ENCODE results near the gene OR13C9.
"Not testable (repeated sequence)": the region's sequence is repeated elsewhere in the genome, so short reads cannot be mapped to it uniquely, and the experiment has no call there.

Gene OR13C9

DNA sequence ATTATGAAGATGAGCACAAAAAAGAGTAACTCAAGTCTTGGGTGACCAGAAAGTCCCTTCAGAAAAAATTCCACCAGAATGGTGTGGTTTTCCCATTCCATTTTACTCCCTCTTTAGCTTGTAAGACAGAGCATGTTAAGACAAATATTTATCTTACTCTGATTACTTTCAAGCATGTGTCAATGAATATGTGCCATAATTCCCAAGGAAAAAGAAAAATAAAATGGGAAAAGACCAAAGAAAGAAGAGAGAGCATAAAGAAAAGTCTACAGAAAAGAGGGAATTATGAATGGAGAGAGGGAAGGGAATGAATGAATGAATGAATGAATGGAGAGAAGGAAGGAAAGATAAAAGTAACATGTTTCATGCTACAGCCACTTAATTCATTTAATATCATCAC, 18.7 kb downstream of the OR13C9 start, which contains the start of gene OR13C5:
OR13C5 (minus strand) TSS at position 101 of the 400 bp plus-strand sequence; CDS start at position 101, 0 bp downstream.
- H3K4me3 ChIP-seq (ENCODE audit: extremely low read depth, insufficient read depth, low read length, poor library complexity, severe bottlenecking); H3K36me3 ChIP-seq (ENCODE audit: control insufficient read depth, insufficient read depth, low read length); H3K27ac ChIP-seq (ENCODE audit: low read depth, low read length, severe bottlenecking); H3K4me1 ChIP-seq (ENCODE audit: control insufficient read depth, insufficient read depth, low read length, poor library complexity, severe bottlenecking); H3K9me3 ChIP-seq (ENCODE audit: control insufficient read depth, low read length): not testable (repeated sequence)

DNA sequence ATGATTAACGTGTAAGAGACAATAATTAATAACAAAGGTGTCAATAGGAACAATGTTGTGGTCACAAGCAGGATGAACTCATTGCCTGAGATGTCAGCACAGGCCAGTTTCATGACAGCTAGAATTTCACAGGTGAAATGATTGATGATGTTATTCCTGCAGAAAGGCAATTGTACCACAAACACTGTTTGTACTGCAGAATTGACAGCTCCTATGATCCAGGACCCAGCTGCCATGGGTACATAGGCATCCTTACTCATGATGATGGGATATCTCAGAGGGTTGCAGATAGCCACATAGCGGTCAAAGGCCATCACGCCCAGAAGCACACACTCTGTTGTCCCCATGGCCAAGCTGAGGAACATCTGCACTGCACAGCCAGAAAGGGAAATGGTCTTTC, 19.3 kb downstream of the OR13C9 start:
- H3K4me1 ChIP-seq (ENCODE audit: control insufficient read depth, insufficient read depth, low read length, poor library complexity, severe bottlenecking); H3K9me3 ChIP-seq (ENCODE audit: control insufficient read depth, low read length); H3K36me3 ChIP-seq (ENCODE audit: control insufficient read depth, insufficient read depth, low read length); H3K4me3 ChIP-seq (ENCODE audit: extremely low read depth, insufficient read depth, low read length, poor library complexity, severe bottlenecking); H3K27ac ChIP-seq (ENCODE audit: low read depth, low read length, severe bottlenecking): not testable (repeated sequence)
- WGBS, 2 experiments (ENCODE audit: insufficient coverage in 2 of 2), result 42% methylated on average over 1 of the region's 3 CpGs; no CpG with 5 or more reads in 1 of the 2 experiments

DNA sequence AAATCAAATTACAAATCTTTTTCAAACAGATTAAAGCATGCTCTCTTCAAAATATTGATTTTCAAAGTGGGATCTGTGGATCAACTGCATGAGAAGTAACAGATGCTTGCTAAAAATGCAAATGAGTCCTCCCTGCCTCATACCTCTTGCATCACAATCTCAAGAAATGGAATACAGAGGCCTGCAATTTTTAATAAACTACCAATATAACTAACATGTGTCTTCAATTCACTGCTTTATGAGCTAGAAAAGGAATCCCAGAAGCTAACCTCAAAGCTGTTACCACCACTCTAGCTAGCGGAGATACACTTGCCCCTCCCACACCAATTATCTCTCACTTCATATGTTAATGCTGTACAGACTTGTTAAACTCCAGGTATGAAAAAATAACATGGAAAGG, 28.4 kb downstream of the OR13C9 start:
- Histone ChIP-seq H3K4me1 (ENCODE audit: control insufficient read depth, insufficient read depth, low read length, poor library complexity, severe bottlenecking) (no peaks in the 10 kb centered on the region), H3K4me3 (ENCODE audit: extremely low read depth, insufficient read depth, low read length, poor library complexity, severe bottlenecking) (no peak overlapping the region), H3K9me3 (ENCODE audit: control insufficient read depth, low read length) (no peaks in the 10 kb centered on the region), H3K36me3 (ENCODE audit: control insufficient read depth, insufficient read depth, low read length) (no peaks in the 10 kb centered on the region), H3K27ac (ENCODE audit: low read depth, low read length, severe bottlenecking) (no peak overlapping the region)
- 60% methylated on average over 1 of the region's 1 CpG; no CpG with 5 or more reads in 1 of the 2 experiments for WGBS, 2 experiments (ENCODE audit: insufficient coverage in 2 of 2)

DNA sequence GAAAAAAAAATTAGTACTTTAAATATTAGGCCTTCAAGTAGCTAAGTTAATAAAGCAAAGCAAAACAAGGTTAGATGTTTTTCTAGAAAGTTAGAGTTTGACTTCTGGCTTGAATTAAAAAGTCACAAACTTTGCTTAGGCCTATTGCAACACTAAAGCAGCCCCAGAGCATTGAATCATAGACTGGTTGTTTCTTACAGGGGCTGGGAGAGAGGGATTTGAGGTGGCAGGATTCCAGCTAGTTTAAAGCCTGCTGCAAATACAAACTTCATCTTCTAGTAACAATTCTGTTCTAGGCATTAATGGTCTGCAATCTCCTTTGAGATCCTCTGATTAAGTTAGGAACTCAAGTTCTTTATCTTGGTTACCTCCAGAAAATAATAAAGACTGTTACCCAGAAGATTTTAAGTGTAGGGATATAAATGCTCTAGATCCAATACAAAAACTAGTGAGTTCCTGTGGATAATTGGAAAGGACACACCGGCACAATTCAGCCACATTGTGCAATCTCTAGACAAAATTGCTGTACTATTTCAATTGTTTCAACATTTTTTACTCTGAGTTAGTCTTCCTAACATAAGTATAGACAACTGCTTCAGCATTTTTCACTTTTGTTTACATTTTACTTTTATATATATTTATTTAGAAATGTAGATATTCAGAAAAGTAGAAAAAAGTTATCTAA, 31.4 kb downstream of the OR13C9 start:
- WGBS, 2 experiments (ENCODE audit: insufficient coverage in 2 of 2), result no CpG with 5 or more reads among the region's 1 CpG
- Histone ChIP-seq H3K27ac (ENCODE audit: low read depth, low read length, severe bottlenecking) (no peak overlapping the region), H3K4me1 (ENCODE audit: control insufficient read depth, insufficient read depth, low read length, poor library complexity, severe bottlenecking) (no peaks in the 10 kb centered on the region), H3K9me3 (ENCODE audit: control insufficient read depth, low read length) (no peaks in the 10 kb centered on the region), H3K4me3 (ENCODE audit: extremely low read depth, insufficient read depth, low read length, poor library complexity, severe bottlenecking) (no peak overlapping the region), H3K36me3 (ENCODE audit: control insufficient read depth, insufficient read depth, low read length) (no peaks in the 10 kb centered on the region)

DNA sequence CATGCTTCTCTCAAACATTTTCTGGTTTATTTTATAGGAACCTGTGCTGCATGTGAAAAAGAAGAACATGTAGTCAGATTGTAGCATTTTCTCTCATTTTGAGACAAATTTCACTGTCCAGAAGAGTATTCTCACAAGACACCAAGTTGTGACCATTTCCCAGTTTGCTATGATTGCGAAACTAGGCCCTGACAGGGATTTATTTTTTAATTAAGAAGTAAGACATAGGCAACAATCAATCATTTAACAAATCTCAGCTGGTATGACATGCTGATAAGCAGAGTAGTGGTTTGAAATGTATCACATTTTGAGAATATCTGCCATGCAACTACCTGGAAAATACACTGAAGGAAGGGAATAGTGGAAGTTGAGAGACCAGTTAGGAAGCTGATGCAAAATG, 37.4 kb downstream of the OR13C9 start:
- Histone ChIP-seq H3K27ac (ENCODE audit: low read depth, low read length, severe bottlenecking) (no peak overlapping the region), H3K4me3 (ENCODE audit: extremely low read depth, insufficient read depth, low read length, poor library complexity, severe bottlenecking) (no peak overlapping the region), H3K36me3 (ENCODE audit: control insufficient read depth, insufficient read depth, low read length) (no peaks in the 10 kb centered on the region), H3K4me1 (ENCODE audit: control insufficient read depth, insufficient read depth, low read length, poor library complexity, severe bottlenecking) (no peaks in the 10 kb centered on the region), H3K9me3 (ENCODE audit: control insufficient read depth, low read length) (no peaks in the 10 kb centered on the region)
- no CpG with 5 or more reads among the region's 1 CpG for WGBS, 2 experiments (ENCODE audit: insufficient coverage in 2 of 2)

DNA sequence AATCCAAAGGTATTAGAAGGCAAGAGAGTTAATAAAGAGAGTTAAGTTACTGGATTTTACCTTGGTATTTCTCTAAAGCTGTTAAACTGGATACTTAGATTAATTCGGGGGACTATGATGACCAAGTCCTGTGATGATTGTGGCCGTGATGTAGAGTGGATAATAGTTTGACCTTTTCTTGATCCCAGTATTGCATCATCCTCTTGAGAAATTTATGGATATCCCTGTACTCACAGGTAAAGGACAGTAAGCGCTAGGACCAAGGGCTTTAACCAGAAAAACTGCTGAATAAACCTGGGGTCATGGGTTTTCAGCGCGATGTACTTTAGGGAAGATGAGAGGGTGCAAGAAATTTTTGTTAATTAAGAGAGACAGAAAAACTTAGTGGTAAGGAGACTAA, 40.7 kb downstream of the OR13C9 start:
- Histone ChIP-seq H3K9me3 (ENCODE audit: control insufficient read depth, low read length) (no peaks in the 10 kb centered on the region), H3K4me3 (ENCODE audit: extremely low read depth, insufficient read depth, low read length, poor library complexity, severe bottlenecking) (no peak overlapping the region), H3K4me1 (ENCODE audit: control insufficient read depth, insufficient read depth, low read length, poor library complexity, severe bottlenecking) (no peaks in the 10 kb centered on the region), H3K27ac (ENCODE audit: low read depth, low read length, severe bottlenecking) (no peak overlapping the region), H3K36me3 (ENCODE audit: control insufficient read depth, insufficient read depth, low read length) (no peaks in the 10 kb centered on the region)
- WGBS, 2 experiments (ENCODE audit: insufficient coverage in 2 of 2), result 80 to 98% methylated on average over 2 to 3 of the region's 5 CpGs

DNA sequence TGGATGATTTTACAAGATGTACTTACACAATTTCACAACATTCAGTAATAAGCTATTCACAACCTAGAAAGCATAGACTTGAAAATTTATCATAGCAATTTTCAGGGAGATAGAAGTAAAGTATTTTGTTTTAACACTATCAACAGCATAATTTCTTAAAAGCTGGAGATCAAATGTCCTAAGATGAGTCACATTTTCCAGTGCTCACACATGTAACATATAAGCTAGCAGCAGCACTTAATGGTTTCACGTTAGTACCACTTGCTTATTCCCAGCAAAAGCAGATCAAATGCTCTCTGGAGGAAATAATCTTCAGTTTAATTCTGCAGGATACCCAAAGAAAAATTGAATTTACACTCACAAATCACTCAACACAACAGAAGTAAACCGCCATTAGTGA, 42.5 kb downstream of the OR13C9 start:
- Histone ChIP-seq H3K36me3 (ENCODE audit: control insufficient read depth, insufficient read depth, low read length) (no peaks in the 10 kb centered on the region), H3K4me1 (ENCODE audit: control insufficient read depth, insufficient read depth, low read length, poor library complexity, severe bottlenecking) (no peaks in the 10 kb centered on the region), H3K9me3 (ENCODE audit: control insufficient read depth, low read length) (peaks cover 4% of the 10 kb centered on the region), H3K27ac (ENCODE audit: low read depth, low read length, severe bottlenecking) (no peak overlapping the region), H3K4me3 (ENCODE audit: extremely low read depth, insufficient read depth, low read length, poor library complexity, severe bottlenecking) (no peak overlapping the region)
- WGBS, 2 experiments (ENCODE audit: insufficient coverage in 2 of 2), result 67 to 89% methylated on average over 1 of the region's 2 CpGs

DNA sequence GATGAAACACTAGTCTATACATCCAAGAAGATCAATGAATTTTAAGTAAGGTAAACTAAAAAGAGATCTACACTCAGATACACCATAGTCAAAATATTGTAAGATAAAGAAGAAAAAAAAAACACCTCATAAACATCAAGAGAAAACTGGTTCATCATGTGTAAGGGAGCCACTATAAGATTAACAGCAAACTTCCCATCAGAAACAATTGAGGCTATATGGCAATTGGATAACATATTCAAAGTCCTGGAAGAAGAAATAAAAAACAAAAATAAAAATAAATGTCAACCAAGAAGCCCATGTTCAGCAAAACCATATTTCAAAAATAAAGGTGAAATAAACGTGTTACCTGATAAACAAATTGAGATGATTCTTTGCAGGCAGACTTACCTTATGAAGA, 45.4 kb downstream of the OR13C9 start:
- H3K4me3 ChIP-seq (ENCODE audit: extremely low read depth, insufficient read depth, low read length, poor library complexity, severe bottlenecking), result no peak overlapping the region
- no peak overlapping the region for H3K27ac ChIP-seq (ENCODE audit: low read depth, low read length, severe bottlenecking)
- no peaks in the 10 kb centered on the region for H3K36me3 ChIP-seq (ENCODE audit: control insufficient read depth, insufficient read depth, low read length)
- whole genome bisulfite sequencing, 2 experiments (ENCODE audit: insufficient coverage in 2 of 2), result no CpG with 5 or more reads among the region's 1 CpG
- H3K4me1 ChIP-seq (ENCODE audit: control insufficient read depth, insufficient read depth, low read length, poor library complexity, severe bottlenecking), result no peaks in the 10 kb centered on the region
- peaks cover 4% of the 10 kb centered on the region for H3K9me3 ChIP-seq (ENCODE audit: control insufficient read depth, low read length)

DNA sequence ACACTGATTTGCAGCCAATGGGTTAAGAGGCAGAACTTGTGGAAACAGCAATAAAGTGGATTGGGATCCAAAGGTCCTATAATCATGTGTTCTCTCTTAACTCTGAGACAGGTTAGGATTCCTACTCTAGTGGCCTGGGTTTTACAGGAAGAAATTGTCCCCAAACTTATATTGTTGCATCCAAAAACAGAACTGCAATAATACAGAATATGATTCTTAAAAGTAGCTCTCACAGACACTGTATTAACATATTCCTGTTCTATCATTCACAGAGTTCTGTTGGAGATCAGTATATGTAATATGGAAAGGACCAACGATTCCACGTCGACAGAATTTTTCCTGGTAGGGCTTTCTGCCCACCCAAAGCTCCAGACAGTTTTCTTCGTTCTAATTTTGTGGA, 49.1 kb downstream of the OR13C9 start, which contains the start of gene OR13C8:
OR13C8 (plus strand) TSS at position 301 of the 400 bp plus-strand sequence; CDS start at position 301, 0 bp downstream.
- WGBS, 2 experiments (ENCODE audit: insufficient coverage in 2 of 2), result 100% methylated on average over 1 of the region's 4 CpGs; no CpG with 5 or more reads in 1 of the 2 experiments
- no peaks in the 10 kb centered on the region for H3K36me3 ChIP-seq (ENCODE audit: control insufficient read depth, insufficient read depth, low read length)

More for the DNA sequence above, 49.1 kb downstream of the OR13C9 start, which contains the start of gene OR13C8:
- Histone ChIP-seq H3K27ac (ENCODE audit: low read depth, low read length, severe bottlenecking) (no peak within 1 kb of the TSS), H3K4me3 (ENCODE audit: extremely low read depth, insufficient read depth, low read length, poor library complexity, severe bottlenecking) (no peak within 1 kb of the TSS), H3K9me3 (ENCODE audit: control insufficient read depth, low read length) (peaks cover 4% of the 10 kb centered on the region), H3K4me1 (ENCODE audit: control insufficient read depth, insufficient read depth, low read length, poor library complexity, severe bottlenecking) (no peaks in the 10 kb centered on the region)
